HCT116 (cell line): ENCODE results near the gene SIX2. TPM values are rescaled to one million over a fixed set of nuclear protein-coding genes. Genes with fewer than 3 reads are reported as not detected.

Experiments used
- ATAC-seq: fragments of 200-7000 bp; cut with Tn5 transposase; 2 replicates; pipeline ENCODE4 v1.9.1; 2020; ENCODE audit warnings: mild to moderate bottlenecking, moderate library complexity
- BruUV-seq: library from RNA; stranded (reverse); fragments of 400-500 nt; replicated peaks from 2 replicates; lab custom pipeline; 2021; lab: Mats Ljungman, UMichigan
- CTCF ChIA-PET: fragments of 300-600 bp; sonication (Branson Sonifier 250); formaldehyde crosslinking; loops from one replicate; lab custom pipeline; 2021; ENCODE audit warnings: antibody characterized with exemption; lab: Charles Lee
- POLR2A ChIA-PET: fragments of 300-600, 350-600 bp; sonication (Branson Sonifier 250); formaldehyde crosslinking; loops from one replicate; lab custom pipeline; 2021; ENCODE audit warnings: antibody characterized with exemption; lab: Charles Lee
- RAD21 ChIA-PET, 2 experiments: fragments of 300-600 bp; sonication (Branson Sonifier 250); formaldehyde crosslinking; loops; one replicate each; lab custom pipeline; 2023; ENCODE audit warnings: low total read pairs in 2 of 2; ENCODE audit not compliant: uncharacterized antibody in 2 of 2, unreplicated experiment in 2 of 2, low non-redundant PET in 1 of 2; lab: Charles Lee
- DNase-seq: peaks from one replicate; pipeline ENCODE4 v3.0.0-alpha.2; 2010; ENCODE audit warnings: low read depth, low spot score
- H2AFZ ChIP-seq: fragments of 200-600 bp; shearing (Covaris generic), sonication (generic); 2 replicates; pipeline ENCODE4 v1.6.1; 2017; ENCODE audit warnings: low read depth, mixed run types, mixed read lengths, antibody characterized with exemption, low read length; ENCODE audit not compliant: poor library complexity, severe bottlenecking
- H3K27ac ChIP-seq: 2 replicates; pipeline ENCODE4 v1.5.1; 2012; ENCODE audit warnings: low read depth, low read length
- H3K27me3 ChIP-seq: fragments of 200-600 bp; sonication (generic); 2 replicates; pipeline ENCODE4 v1.6.1; 2016; ENCODE audit warnings: mixed run types, low read length, mixed read lengths; ENCODE audit not compliant: insufficient read depth
- H3K36me3 ChIP-seq, 2 experiments: fragments of 200-500 bp in 1 of 2; fragments of 200-600 bp in 1 of 2; sonication (Bioruptor generic) in 1 of 2; sonication (generic) in 1 of 2; 2 replicates each; pipeline versions ENCODE4 v1.5.1 to v1.6.1; 2014 to 2016; ENCODE audit warnings: low read length in 2 of 2, inconsistent platforms in 1 of 2, mixed read lengths in 1 of 2, mixed run types in 1 of 2; ENCODE audit not compliant: insufficient read depth in 2 of 2, control insufficient read depth in 1 of 2
- H3K4me1 ChIP-seq, 2 experiments: fragments of 200-600 bp in 1 of 2; sonication (generic) in 1 of 2; 2 replicates each; pipeline versions ENCODE4 v1.5.1 to v1.6.1; 2012 to 2017; ENCODE audit warnings: low read length in 2 of 2, inconsistent platforms in 1 of 2, mild to moderate bottlenecking in 1 of 2, mixed read lengths in 1 of 2, mixed run types in 1 of 2, moderate library complexity in 1 of 2; ENCODE audit not compliant: insufficient read depth in 2 of 2, control insufficient read depth in 1 of 2
- H3K4me2 ChIP-seq: fragments of 200-600 bp; sonication (generic); 2 replicates; pipeline ENCODE4 v1.6.1; 2017; ENCODE audit warnings: mixed run types, low read length, mixed read lengths
- H3K4me3 ChIP-seq, 2 experiments: fragments of 200-600 bp in 1 of 2; sonication (generic) in 1 of 2; replicated peaks in 1 of 2; 2 replicates each; pipeline ENCODE4 v1.5.1; 2011 to 2016; ENCODE audit warnings: low read length in 2 of 2, control low read depth in 1 of 2, low read depth in 1 of 2, mild to moderate bottlenecking in 1 of 2, mixed read lengths in 1 of 2, mixed run types in 1 of 2
- H3K79me2 ChIP-seq: fragments of 200-600 bp; sonication (generic); 2 replicates; pipeline ENCODE4 v1.6.1; 2017; ENCODE audit warnings: mild to moderate bottlenecking, mixed run types, low read length, moderate library complexity, mixed read lengths; ENCODE audit not compliant: insufficient read depth
- H3K9ac ChIP-seq: fragments of 200-600 bp; sonication (generic); 2 replicates; pipeline ENCODE4 v1.6.1; 2016; ENCODE audit warnings: low read length, mixed read lengths
- H3K9me2 ChIP-seq: fragments of 200-600 bp; sonication (generic), shearing (Covaris generic); 2 replicates; pipeline ENCODE4 v1.6.1; 2017; ENCODE audit warnings: mixed run types, mild to moderate bottlenecking, moderate library complexity; ENCODE audit not compliant: insufficient read depth
- H3K9me3 ChIP-seq, 2 experiments: fragments of 200-500 bp in 1 of 2; fragments of 200-600 bp in 1 of 2; sonication (Bioruptor generic) in 1 of 2; sonication (generic) in 1 of 2; 2 replicates each; pipeline ENCODE4 v1.6.1; 2014 to 2017; ENCODE audit warnings: low read length in 2 of 2, mixed read lengths in 2 of 2, inconsistent platforms in 1 of 2, low read depth in 1 of 2, mild to moderate bottlenecking in 1 of 2, mixed run types in 1 of 2, moderate library complexity in 1 of 2; ENCODE audit not compliant: control insufficient read depth in 1 of 2, insufficient read depth in 1 of 2
- H4K20me1 ChIP-seq: fragments of 200-600 bp; sonication (generic), shearing (Covaris generic); 2 replicates; pipeline ENCODE4 v1.6.1; 2017; ENCODE audit warnings: mixed run types, mild to moderate bottlenecking, moderate library complexity; ENCODE audit not compliant: insufficient read depth
- CEBPB ChIP-seq: IDR thresholded peaks from 2 replicates; pipeline ENCODE4 v1.6.1; 2012; ENCODE audit warnings: low read depth
- EGR1 ChIP-seq: IDR thresholded peaks from 2 replicates; pipeline ENCODE4 v1.6.1; 2012; ENCODE audit warnings: low read depth
- ELF1 ChIP-seq: IDR thresholded peaks from 2 replicates; pipeline ENCODE4 v1.6.1; 2012; ENCODE audit warnings: low read depth, borderline replicate concordance
- EZH2 ChIP-seq: fragments of 200-600 bp; sonication (generic); IDR thresholded peaks from 2 replicates; pipeline ENCODE4 v1.6.1; 2017; ENCODE audit warnings: antibody characterized with exemption, mixed run types
- EZH2phosphoT487 ChIP-seq: fragments of 200-600 bp; IDR thresholded peaks from 2 replicates; pipeline ENCODE4 v1.6.1; 2018; ENCODE audit warnings: antibody characterized with exemption, borderline replicate concordance
- FOSL1 ChIP-seq: IDR thresholded peaks from 2 replicates; pipeline ENCODE4 v1.6.1; 2012; ENCODE audit warnings: low read depth
- JUND ChIP-seq: IDR thresholded peaks from 2 replicates; pipeline ENCODE4 v1.6.1; 2012
- POLR2A ChIP-seq: IDR thresholded peaks from 2 replicates; pipeline ENCODE4 v1.7.0; 2011; ENCODE audit warnings: borderline replicate concordance; ENCODE audit not compliant: insufficient read depth, insufficient read length; ENCODE audit errors: extremely low read depth
- POLR2AphosphoS5 ChIP-seq: IDR thresholded peaks from 2 replicates; pipeline ENCODE4 v1.6.1; 2011; ENCODE audit warnings: mild to moderate bottlenecking, low read depth, low read length, moderate library complexity
- RAD21 ChIP-seq: IDR thresholded peaks from 2 replicates; pipeline ENCODE4 v1.6.1; 2012; ENCODE audit warnings: low read depth, mild to moderate bottlenecking
- SIN3A ChIP-seq: IDR thresholded peaks from 2 replicates; pipeline ENCODE4 v1.6.1; 2012; ENCODE audit warnings: low read depth
- SP1 ChIP-seq: IDR thresholded peaks from 2 replicates; pipeline ENCODE4 v1.6.1; 2012; ENCODE audit warnings: low read depth
- TCF7L2 ChIP-seq: IDR thresholded peaks from 2 replicates; pipeline ENCODE4 v1.7.0; 2011; ENCODE audit warnings: borderline replicate concordance, inconsistent platforms; ENCODE audit not compliant: insufficient read depth, insufficient read length; ENCODE audit errors: extremely low read depth
- ZFX ChIP-seq: fragments of 450-650 bp; IDR thresholded peaks from 2 replicates; pipeline ENCODE4 v1.6.1; 2017
- intact Hi-C: fragments of 100-400 bp; cut with micrococcal nuclease; formaldehyde crosslinking; loops from 2 replicates; pipeline ENCODE4 v1.10.0; 2022
- total RNA-seq: library from RNA; stranded (reverse); gene quantifications from one replicate; pipeline ENCODE4 v1.2.1, GENCODE V29; 2021; ENCODE audit not compliant: unreplicated experiment
- TF ChIP-seq, protein P1 (sequence below): IDR thresholded peaks from 2 replicates; pipeline ENCODE4 v1.6.1; 2012
- TF ChIP-seq, protein P2 (sequence below): IDR thresholded peaks from 2 replicates; pipeline ENCODE4 v1.6.1; 2011; ENCODE audit warnings: mild to moderate bottlenecking, low read length, moderate library complexity; ENCODE audit not compliant: insufficient replicate concordance; ENCODE audit errors: extremely low read depth
- TF ChIP-seq, protein P3 (sequence below), 3 experiments: fragments of 200-600 bp in 1 of 3; sonication (generic) in 1 of 3; IDR thresholded peaks in 2 of 3; conservative IDR thresholded peaks in 1 of 3; 2 replicates each; pipeline ENCODE4 v1.5.1; 2012 to 2017; ENCODE audit warnings: low read depth in 2 of 3, low read length in 2 of 3, antibody characterized with exemption in 1 of 3, borderline replicate concordance in 1 of 3, control low read depth in 1 of 3, mild to moderate bottlenecking in 1 of 3, mixed read lengths in 1 of 3, mixed run types in 1 of 3, moderate library complexity in 1 of 3; ENCODE audit not compliant: insufficient read depth in 1 of 3
- TF ChIP-seq, protein P4 (sequence below): IDR thresholded peaks from 2 replicates; pipeline ENCODE4 v1.6.1; 2012

SIX2 gene
- total RNA-seq, 1 experiment from 2014 or later: 0.54 TPM

DNA sequence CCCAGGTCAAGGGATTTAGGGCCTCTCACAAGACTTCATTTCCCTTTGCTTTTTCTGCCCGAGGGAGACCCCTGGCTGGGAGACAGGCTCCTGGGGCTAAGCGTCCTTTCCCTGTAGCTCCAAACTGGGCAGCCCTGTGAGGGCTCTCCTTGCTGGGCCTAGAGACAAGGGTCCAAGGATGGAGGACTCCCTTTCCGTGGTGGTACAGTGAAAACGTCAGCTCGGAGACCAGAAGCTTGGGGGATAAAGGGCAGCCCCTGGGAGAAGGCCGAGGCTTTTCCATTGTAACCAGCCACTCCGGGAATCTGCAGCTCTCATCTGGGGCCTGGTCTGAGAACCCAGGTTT lies 2.3 kb downstream of the SIX2 start:
- TF ChIP-seq POLR2AphosphoS5: no peak
- TF ChIP-seq EZH2: no peak
- no peak for TF ChIP-seq ZFX
- TF ChIP-seq FOSL1: no peak
- TF ChIP-seq EGR1: no peak
- TF ChIP-seq JUND: no peak
- TF ChIP-seq ELF1: no peak
- TF ChIP-seq, protein P1, sequence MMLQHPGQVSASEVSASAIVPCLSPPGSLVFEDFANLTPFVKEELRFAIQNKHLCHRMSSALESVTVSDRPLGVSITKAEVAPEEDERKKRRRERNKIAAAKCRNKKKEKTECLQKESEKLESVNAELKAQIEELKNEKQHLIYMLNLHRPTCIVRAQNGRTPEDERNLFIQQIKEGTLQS: no peak
- TF ChIP-seq, protein P2, sequence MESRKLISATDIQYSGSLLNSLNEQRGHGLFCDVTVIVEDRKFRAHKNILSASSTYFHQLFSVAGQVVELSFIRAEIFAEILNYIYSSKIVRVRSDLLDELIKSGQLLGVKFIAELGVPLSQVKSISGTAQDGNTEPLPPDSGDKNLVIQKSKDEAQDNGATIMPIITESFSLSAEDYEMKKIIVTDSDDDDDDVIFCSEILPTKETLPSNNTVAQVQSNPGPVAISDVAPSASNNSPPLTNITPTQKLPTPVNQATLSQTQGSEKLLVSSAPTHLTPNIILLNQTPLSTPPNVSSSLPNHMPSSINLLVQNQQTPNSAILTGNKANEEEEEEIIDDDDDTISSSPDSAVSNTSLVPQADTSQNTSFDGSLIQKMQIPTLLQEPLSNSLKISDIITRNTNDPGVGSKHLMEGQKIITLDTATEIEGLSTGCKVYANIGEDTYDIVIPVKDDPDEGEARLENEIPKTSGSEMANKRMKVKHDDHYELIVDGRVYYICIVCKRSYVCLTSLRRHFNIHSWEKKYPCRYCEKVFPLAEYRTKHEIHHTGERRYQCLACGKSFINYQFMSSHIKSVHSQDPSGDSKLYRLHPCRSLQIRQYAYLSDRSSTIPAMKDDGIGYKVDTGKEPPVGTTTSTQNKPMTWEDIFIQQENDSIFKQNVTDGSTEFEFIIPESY: no peak
- TF ChIP-seq, protein P3, sequence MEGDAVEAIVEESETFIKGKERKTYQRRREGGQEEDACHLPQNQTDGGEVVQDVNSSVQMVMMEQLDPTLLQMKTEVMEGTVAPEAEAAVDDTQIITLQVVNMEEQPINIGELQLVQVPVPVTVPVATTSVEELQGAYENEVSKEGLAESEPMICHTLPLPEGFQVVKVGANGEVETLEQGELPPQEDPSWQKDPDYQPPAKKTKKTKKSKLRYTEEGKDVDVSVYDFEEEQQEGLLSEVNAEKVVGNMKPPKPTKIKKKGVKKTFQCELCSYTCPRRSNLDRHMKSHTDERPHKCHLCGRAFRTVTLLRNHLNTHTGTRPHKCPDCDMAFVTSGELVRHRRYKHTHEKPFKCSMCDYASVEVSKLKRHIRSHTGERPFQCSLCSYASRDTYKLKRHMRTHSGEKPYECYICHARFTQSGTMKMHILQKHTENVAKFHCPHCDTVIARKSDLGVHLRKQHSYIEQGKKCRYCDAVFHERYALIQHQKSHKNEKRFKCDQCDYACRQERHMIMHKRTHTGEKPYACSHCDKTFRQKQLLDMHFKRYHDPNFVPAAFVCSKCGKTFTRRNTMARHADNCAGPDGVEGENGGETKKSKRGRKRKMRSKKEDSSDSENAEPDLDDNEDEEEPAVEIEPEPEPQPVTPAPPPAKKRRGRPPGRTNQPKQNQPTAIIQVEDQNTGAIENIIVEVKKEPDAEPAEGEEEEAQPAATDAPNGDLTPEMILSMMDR (IDR thresholded peaks at IDR 0.05 in 2 of 3, conservative IDR thresholded peaks at IDR 0.05 in 1 of 3; ENCODE audit: borderline replicate concordance in 1 of 3, insufficient read depth in 1 of 3, low read depth in 2 of 3, low read length in 2 of 3): no peak
- TF ChIP-seq TCF7L2: no peak
- no peak for TF ChIP-seq CEBPB
- TF ChIP-seq, protein P4, sequence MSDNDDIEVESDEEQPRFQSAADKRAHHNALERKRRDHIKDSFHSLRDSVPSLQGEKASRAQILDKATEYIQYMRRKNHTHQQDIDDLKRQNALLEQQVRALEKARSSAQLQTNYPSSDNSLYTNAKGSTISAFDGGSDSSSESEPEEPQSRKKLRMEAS: no peak
- no peak for TF ChIP-seq POLR2A
- no peak for TF ChIP-seq SIN3A
- TF ChIP-seq SP1: no peak
- no peak for TF ChIP-seq RAD21
- TF ChIP-seq EZH2phosphoT487: no peak
- intact Hi-C loops: no loop called here
- ChIA-PET CTCF (no interaction called here), RAD21 (no interaction called here), POLR2A (no interaction called here)
- BruUV-seq: no TSS peak
- no peaks in the 10 kb centered on the region for H4K20me1 ChIP-seq
- no peak overlapping the region for H3K4me2 ChIP-seq
- no peak overlapping the region for H3K4me3 ChIP-seq
- ATAC-seq (no peak), DNase-seq (no peak)
- no peaks in the 10 kb centered on the region for H3K79me2 ChIP-seq
- H3K27me3 ChIP-seq: no peaks in the 10 kb centered on the region
- no peak overlapping the region for H2AFZ ChIP-seq
- H3K4me1 ChIP-seq: peaks cover 7 to 17% of the 10 kb centered on the region in 2 experiments
- H3K9me2 ChIP-seq: no peaks in the 10 kb centered on the region
- H3K27ac ChIP-seq: no peak overlapping the region
- no peaks in the 10 kb centered on the region for H3K9me3 ChIP-seq
- H3K36me3 ChIP-seq: no peaks in the 10 kb centered on the region
- H3K9ac ChIP-seq: no peak overlapping the region
